IMR-90 (cell line): ENCODE data around the gene KLHL29. TPM values are rescaled to one million over a fixed set of nuclear protein-coding genes. Genes with fewer than 3 reads are reported as not detected.

Source experiments
- ATAC-seq: fragments of 200-7000 bp; cut with Tn5 transposase; 2 replicates; pipeline ENCODE4 v1.9.1; 2020; ENCODE audit warnings: low read depth, mild to moderate bottlenecking, moderate library complexity
- BruUV-seq: library from RNA; stranded (reverse); fragments of 400-500 nt; replicated peaks from 2 replicates; lab custom pipeline; 2021; lab: Mats Ljungman, UMichigan
- CTCF ChIA-PET: fragments of 300-600 bp; formaldehyde crosslinking; extraction: SDS; loops from one replicate; lab custom pipeline; 2021; ENCODE audit warnings: antibody characterized with exemption; lab: Yijun Ruan, JAX
- POLR2A ChIA-PET: fragments of 300-600 bp; sonication (Branson Sonifier 250); formaldehyde crosslinking; loops from one replicate; lab custom pipeline; 2022; ENCODE audit warnings: antibody characterized with exemption; ENCODE audit not compliant: unreplicated experiment; lab: Charles Lee
- DNase-seq: peaks from one replicate; pipeline ENCODE4 v3.0.0; 2013
- H2AFZ ChIP-seq: replicated peaks from 2 replicates; pipeline ENCODE3; 2013; ENCODE audit warnings: low read length, mild to moderate bottlenecking; ENCODE audit not compliant: poor library complexity
- H2AK5ac ChIP-seq: 2 replicates; pipeline ENCODE4 v1.6.1; 2013; ENCODE audit warnings: low read depth, low read length, inconsistent platforms
- H2AK9ac ChIP-seq: replicated peaks from 2 replicates; pipeline ENCODE3; 2013; ENCODE audit warnings: mild to moderate bottlenecking, low read depth, low read length, moderate library complexity; ENCODE audit not compliant: poor library complexity
- H2BK120ac ChIP-seq: 2 replicates; pipeline ENCODE4 v1.6.1; 2013; ENCODE audit warnings: low read depth, low read length, inconsistent platforms
- H2BK15ac ChIP-seq: 3 replicates; pipeline ENCODE4 v1.6.1; 2013; ENCODE audit warnings: low read depth, low read length, inconsistent platforms
- H2BK20ac ChIP-seq: 2 replicates; pipeline ENCODE4 v1.6.1; 2013; ENCODE audit warnings: low read depth, mild to moderate bottlenecking, inconsistent platforms, low read length, moderate library complexity
- H2BK5ac ChIP-seq: 2 replicates; pipeline ENCODE4 v1.6.1; 2013; ENCODE audit warnings: mild to moderate bottlenecking, low read depth, low read length, inconsistent platforms; ENCODE audit not compliant: poor library complexity, severe bottlenecking
- H3K14ac ChIP-seq: replicated peaks from 2 replicates; pipeline ENCODE4 v1.6.1; 2013; ENCODE audit warnings: low read depth, low read length, inconsistent platforms
- H3K18ac ChIP-seq: 2 replicates; pipeline ENCODE4 v1.6.1; 2013; ENCODE audit warnings: low read depth, low read length, control low read depth
- H3K23ac ChIP-seq: 2 replicates; pipeline ENCODE4 v1.6.1; 2013; ENCODE audit warnings: low read depth, low read length, inconsistent platforms
- H3K27ac ChIP-seq: 2 replicates; pipeline ENCODE4 v1.5.1; 2013; ENCODE audit warnings: mild to moderate bottlenecking, control low read depth, low read length; ENCODE audit not compliant: insufficient read depth
- H3K27me3 ChIP-seq: 2 replicates; pipeline ENCODE4 v1.6.1; 2013; ENCODE audit warnings: low read length; ENCODE audit not compliant: control insufficient read depth, insufficient read depth
- H3K36me3 ChIP-seq: 2 replicates; pipeline ENCODE4 v1.6.1; 2013; ENCODE audit warnings: low read length, mixed read lengths; ENCODE audit not compliant: control insufficient read depth, insufficient read depth
- H3K4ac ChIP-seq: 2 replicates; pipeline ENCODE4 v1.6.1; 2013; ENCODE audit warnings: low read depth, low read length, inconsistent platforms
- H3K4me1 ChIP-seq: 2 replicates; pipeline ENCODE4 v1.6.1; 2013; ENCODE audit warnings: low read length, mixed read lengths; ENCODE audit not compliant: control insufficient read depth, insufficient read depth
- H3K4me2 ChIP-seq: 2 replicates; pipeline ENCODE4 v1.6.1; 2013; ENCODE audit warnings: low read depth, mild to moderate bottlenecking, control low read depth, low read length, moderate library complexity
- H3K4me3 ChIP-seq: 2 replicates; pipeline ENCODE4 v1.5.1; 2013; ENCODE audit warnings: low read depth, mild to moderate bottlenecking, control low read depth, low read length, moderate library complexity; ENCODE audit not compliant: insufficient read depth
- H3K56ac ChIP-seq: 2 replicates; pipeline ENCODE4 v1.6.1; 2013; ENCODE audit warnings: low read length, inconsistent platforms; ENCODE audit not compliant: insufficient read depth; ENCODE audit errors: extremely low read depth
- H3K79me1 ChIP-seq, 2 experiments: 2 replicates each; pipeline ENCODE4 v1.6.1; 2013; ENCODE audit warnings: low read length in 2 of 2, inconsistent platforms in 1 of 2, low read depth in 1 of 2
- H3K9ac ChIP-seq: 2 replicates; pipeline ENCODE4 v1.6.1; 2013; ENCODE audit warnings: low read depth, low read length, control low read depth
- H3K9me1 ChIP-seq: 2 replicates; pipeline ENCODE4 v1.6.1; 2013; ENCODE audit warnings: low read length, inconsistent platforms; ENCODE audit not compliant: insufficient read depth
- H3K9me3 ChIP-seq: 2 replicates; pipeline ENCODE4 v1.6.1; 2013; ENCODE audit warnings: low read length; ENCODE audit not compliant: control insufficient read depth, insufficient read depth
- H4K20me1 ChIP-seq: 2 replicates; pipeline ENCODE4 v1.6.1; 2013; ENCODE audit warnings: low read length, inconsistent platforms; ENCODE audit not compliant: insufficient read depth
- H4K5ac ChIP-seq: 2 replicates; pipeline ENCODE4 v1.6.1; 2013; ENCODE audit warnings: mild to moderate bottlenecking, low read depth, low read length, control low read depth
- H4K8ac ChIP-seq, 2 experiments: 2 replicates each; pipeline ENCODE4 v1.6.1; 2013; ENCODE audit warnings: low read depth in 2 of 2, low read length in 2 of 2, control low read depth in 1 of 2, inconsistent platforms in 1 of 2
- H4K91ac ChIP-seq: 2 replicates; pipeline ENCODE4 v1.6.1; 2013; ENCODE audit warnings: low read depth, low read length, inconsistent platforms; ENCODE audit not compliant: insufficient read depth
- BHLHE40 ChIP-seq: fragments of 150-350 bp; IDR thresholded peaks from 2 replicates; pipeline ENCODE4 v1.6.1; 2016; ENCODE audit warnings: mild to moderate bottlenecking, low read depth, low read length
- CEBPB ChIP-seq: IDR thresholded peaks from 2 replicates; pipeline ENCODE4 v1.6.1; 2012; ENCODE audit warnings: low read depth, low read length, improper control_type of control experiment
- CHD1 ChIP-seq: IDR thresholded peaks from 2 replicates; pipeline ENCODE4 v1.6.1; 2012; ENCODE audit warnings: low read depth, low read length, improper control_type of control experiment
- CTCF ChIP-seq: conservative IDR thresholded peaks from 2 replicates; pipeline ENCODE4 v1.5.1; 2012; ENCODE audit warnings: mild to moderate bottlenecking, low read depth, low read length, improper control_type of control experiment
- ELK1 ChIP-seq: fragments of 150-350 bp; IDR thresholded peaks from 2 replicates; pipeline ENCODE4 v1.6.1; 2016; ENCODE audit warnings: low read depth, mild to moderate bottlenecking, low read length, moderate library complexity, borderline replicate concordance
- FOS ChIP-seq: fragments of 150-350 bp; IDR thresholded peaks from 2 replicates; pipeline ENCODE4 v1.6.1; 2016; ENCODE audit warnings: low read depth, low read length
- MAFK ChIP-seq: IDR thresholded peaks from 2 replicates; pipeline ENCODE4 v1.6.1; 2012; ENCODE audit warnings: low read depth, low read length, improper control_type of control experiment
- MAZ ChIP-seq: IDR thresholded peaks from 2 replicates; pipeline ENCODE4 v1.6.1; 2012; ENCODE audit warnings: low read depth, mild to moderate bottlenecking, low read length, improper control_type of control experiment, moderate library complexity, borderline replicate concordance
- MXI1 ChIP-seq: IDR thresholded peaks from 2 replicates; pipeline ENCODE4 v1.6.1; 2012; ENCODE audit warnings: low read depth, mild to moderate bottlenecking, low read length, moderate library complexity, borderline replicate concordance
- NFE2L2 ChIP-seq: fragments of 150-350 bp; IDR thresholded peaks from 2 replicates; pipeline ENCODE4 v1.6.1; 2016; ENCODE audit warnings: low read depth, mild to moderate bottlenecking, low read length
- POLR2A ChIP-seq: IDR thresholded peaks from 2 replicates; pipeline ENCODE4 v1.6.1; 2012; ENCODE audit warnings: mild to moderate bottlenecking, low read depth, low read length
- RAD21 ChIP-seq: IDR thresholded peaks from 2 replicates; pipeline ENCODE4 v1.6.1; 2012; ENCODE audit warnings: low read length, improper control_type of control experiment
- RCOR1 ChIP-seq: IDR thresholded peaks from 2 replicates; pipeline ENCODE4 v1.6.1; 2012; ENCODE audit warnings: mild to moderate bottlenecking, low read length, improper control_type of control experiment; ENCODE audit not compliant: insufficient replicate concordance
- RFX5 ChIP-seq: IDR thresholded peaks from 2 replicates; pipeline ENCODE4 v1.8.0; 2012; ENCODE audit warnings: low read depth, mild to moderate bottlenecking, low read length, moderate library complexity
- SMC3 ChIP-seq: fragments of 150-350 bp; IDR thresholded peaks from 2 replicates; pipeline ENCODE4 v1.6.1; 2016; ENCODE audit warnings: low read depth, mild to moderate bottlenecking, antibody characterized with exemption, low read length, moderate library complexity
- USF2 ChIP-seq: fragments of 150-350 bp; IDR thresholded peaks from 2 replicates; pipeline ENCODE4 v1.6.1; 2017; ENCODE audit warnings: mild to moderate bottlenecking, antibody characterized with exemption, low read length, low read depth
- WGBS, 2 experiments: methylation state at CpG; one replicate each; pipeline versions ENCODE4 v1.1.5 to v1.1.7; 2013; ENCODE audit warnings: missing lambda C conversion rate in 2 of 2; ENCODE audit not compliant: insufficient read length in 1 of 2; ENCODE audit errors: extremely low coverage in 2 of 2; 5-methylcytosine and 5-hydroxymethylcytosine counted together
- dilution Hi-C: fragments of 300-500 bp; cut with HindIII; formaldehyde crosslinking; loops from one replicate; pipeline ENCODE4 v1.14.3; 2018; ENCODE audit warnings: low sequenced_read_pairs; ENCODE audit not compliant: unreplicated experiment
- in situ Hi-C: fragments of 300-500 bp; cut with MboI; formaldehyde crosslinking; loops from 3 replicates; pipeline ENCODE4 v1.14.3; 2019; ENCODE audit warnings: low sequenced_read_pairs, inconsistent platforms, mixed read lengths
- intact Hi-C: fragments of 100-400 bp; cut with micrococcal nuclease; formaldehyde crosslinking; loops from 2 replicates; pipeline ENCODE4 v1.10.0; 2022
- polyA plus RNA-seq, 3 experiments: library from polyadenylated mRNA; depleted of rRNA; stranded (reverse); fragments of >200 nt; gene quantifications; 2 replicates each; pipeline ENCODE4 v1.2.3, GENCODE V29; 2012; ENCODE audit warnings: low replicate concordance in 1 of 3
- total RNA-seq: library from RNA; depleted of rRNA; stranded (reverse); fragments of >200 nt; gene quantifications from 2 replicates; pipeline ENCODE4 v1.2.3, GENCODE V29; 2012

Gene KLHL29
- total and polyA plus RNA-seq, 2 of the 4 experiments (the other 2 are of a cell fraction) = 2.0 to 8.0 TPM

- ChIA-PET CTCF (no interaction called here), POLR2A (no interaction called here)
- Histone ChIP-seq H3K4ac (no peak overlapping the region), H2BK120ac (no peak overlapping the region), H2AK5ac (no peak overlapping the region), H3K9me1 (peaks cover 8% of the 10 kb centered on the region; the same call in 1 of the 2 replicates), H4K5ac (no peak overlapping the region), H2BK15ac (no peak overlapping the region), H3K4me3 (no peak overlapping the region), H3K36me3 (0 out of 2 replicates have a peak, but pooled peaks cover 2% of the 10 kb centered on the region), H3K9ac (no peak overlapping the region), H3K14ac (no peak overlapping the region), H2BK5ac (no peak overlapping the region), H3K27ac (no peak overlapping the region), H3K4me2 (no peak overlapping the region), H4K8ac (no peak overlapping the region), H3K56ac (no peak overlapping the region), H2AFZ (no peak overlapping the region), H4K91ac (no peak overlapping the region), H2AK9ac (no peak overlapping the region), H3K18ac (no peak overlapping the region), H3K23ac (no peak overlapping the region), H2BK20ac (no peak overlapping the region), H3K27me3 (no peaks in the 10 kb centered on the region), H3K9me3 (no peaks in the 10 kb centered on the region), H3K4me1 (peaks cover 12% of the 10 kb centered on the region; the same call in 1 of the 2 replicates), H4K20me1 (no peaks in the 10 kb centered on the region), H3K79me1 (peaks cover 0 to 3% of the 10 kb centered on the region in 2 experiments; a peak in 2 of 4 replicates)
- ATAC-seq = no peak
- no CpG with 5 or more reads among the region's 11 CpGs for WGBS, 2 experiments
- no peak for DNase-seq
- intact Hi-C loops = no loop called here
- BruUV-seq = no TSS peak
- TF ChIP-seq MXI1 = no peak
- TF ChIP-seq USF2 = no peak
- no peak for TF ChIP-seq NFE2L2
- no peak for TF ChIP-seq FOS
- no peak for TF ChIP-seq ELK1
- no peak for TF ChIP-seq POLR2A
- TF ChIP-seq MAFK = no peak
- no peak for TF ChIP-seq RAD21
- TF ChIP-seq CEBPB = no peak
- no peak for TF ChIP-seq CHD1
- TF ChIP-seq SMC3 = no peak
- no peak for TF ChIP-seq RCOR1
- no peak for TF ChIP-seq MAZ
- no peak for TF ChIP-seq BHLHE40
- TF ChIP-seq CTCF = no peak
- TF ChIP-seq RFX5 = no peak
- dilution Hi-C loops = no loop called here
- in situ Hi-C loops = no loop called here
Measured at GRCh38 chr2:23475473-23475872, 90.5 kb downstream of the KLHL29 start.
